WTC11 (cell line): ENCODE data around the gene FCSK.

Experiments used
- ATF3 ChIP-seq: sonication (generic); formaldehyde crosslinking; conservative IDR thresholded peaks from 2 replicates; pipeline ENCODE4 v1.8.1; 2022; ENCODE audit warnings: mild to moderate bottlenecking, missing genetic modification reagents
- CTCF ChIP-seq: fragments of 200-600 bp; IDR thresholded peaks from 2 replicates; pipeline ENCODE4 v1.8.0; 2022; ENCODE audit warnings: antibody characterized with exemption
- ELF4 ChIP-seq: sonication (generic); formaldehyde crosslinking; IDR thresholded peaks from 2 replicates; pipeline ENCODE4 v1.8.1; 2022; ENCODE audit warnings: low read depth, mild to moderate bottlenecking, moderate library complexity, missing genetic modification reagents
- IRF2 ChIP-seq: sonication (generic); formaldehyde crosslinking; IDR thresholded peaks from 2 replicates; pipeline ENCODE4 v1.8.0; 2022; ENCODE audit warnings: low read depth, missing genetic modification reagents, borderline replicate concordance
- ZNF263 ChIP-seq: sonication (generic); formaldehyde crosslinking; IDR thresholded peaks from 2 replicates; pipeline ENCODE4 v1.8.1; 2022; ENCODE audit warnings: low read depth, mild to moderate bottlenecking, moderate library complexity, missing genetic modification reagents

- TF ChIP-seq CTCF (no peak), ATF3 (CRISPR knock-in tag) (no peak), ZNF263 (CRISPR knock-in tag) (no peak), ELF4 (CRISPR knock-in tag) (no peak), IRF2 (CRISPR knock-in tag) (no peak)
Measured at GRCh38 chr16:70428178-70428998, 26.0 kb upstream of the FCSK start.
